GM21619 (cell line): ENCODE results near the gene MYOG.

ENCODE experiments used
- ATAC-seq: cut with Tn5 transposase; IDR thresholded peaks from one replicate; pipeline ENCODE4 v1.9.1; 2021; ENCODE audit not compliant: unreplicated experiment

The MYOG gene

GRCh38 chr1:203073469-203073868 is 12.3 kb downstream of the MYOG start:
- ATAC-seq: no peak

GRCh38 chr1:203072911-203073310 is 12.9 kb downstream of the MYOG start:
- no peak for ATAC-seq

DNA sequence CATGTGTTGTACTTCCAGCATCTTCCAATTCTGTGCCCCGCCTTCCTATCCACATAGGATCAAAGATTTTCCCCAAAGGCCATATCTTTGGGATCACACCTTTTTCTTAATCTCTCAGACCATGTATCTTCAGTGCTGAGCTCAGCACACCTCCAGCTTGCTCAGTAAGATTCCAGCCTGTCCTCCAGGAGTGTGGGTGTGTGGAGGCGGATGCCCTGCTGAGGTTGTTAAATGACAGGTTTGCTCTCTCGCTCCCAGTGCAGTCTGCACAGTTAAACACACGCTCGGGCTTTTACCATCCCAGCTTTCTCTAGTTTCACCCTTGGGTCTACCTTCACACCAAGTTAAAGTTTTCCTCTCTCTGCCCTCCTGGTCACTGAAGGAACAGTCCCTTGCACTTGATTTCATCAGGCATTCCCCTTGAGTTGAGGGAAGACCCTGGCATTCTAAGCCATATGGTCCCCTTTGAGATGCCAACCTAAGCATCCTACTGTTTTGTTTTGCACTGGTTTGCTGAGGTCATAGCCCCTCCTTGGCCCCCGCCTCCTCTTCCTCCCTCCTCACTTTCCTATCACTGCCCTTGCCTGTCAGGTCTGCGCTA is 13.7 kb downstream of the MYOG start:
- ATAC-seq: no peak

DNA sequence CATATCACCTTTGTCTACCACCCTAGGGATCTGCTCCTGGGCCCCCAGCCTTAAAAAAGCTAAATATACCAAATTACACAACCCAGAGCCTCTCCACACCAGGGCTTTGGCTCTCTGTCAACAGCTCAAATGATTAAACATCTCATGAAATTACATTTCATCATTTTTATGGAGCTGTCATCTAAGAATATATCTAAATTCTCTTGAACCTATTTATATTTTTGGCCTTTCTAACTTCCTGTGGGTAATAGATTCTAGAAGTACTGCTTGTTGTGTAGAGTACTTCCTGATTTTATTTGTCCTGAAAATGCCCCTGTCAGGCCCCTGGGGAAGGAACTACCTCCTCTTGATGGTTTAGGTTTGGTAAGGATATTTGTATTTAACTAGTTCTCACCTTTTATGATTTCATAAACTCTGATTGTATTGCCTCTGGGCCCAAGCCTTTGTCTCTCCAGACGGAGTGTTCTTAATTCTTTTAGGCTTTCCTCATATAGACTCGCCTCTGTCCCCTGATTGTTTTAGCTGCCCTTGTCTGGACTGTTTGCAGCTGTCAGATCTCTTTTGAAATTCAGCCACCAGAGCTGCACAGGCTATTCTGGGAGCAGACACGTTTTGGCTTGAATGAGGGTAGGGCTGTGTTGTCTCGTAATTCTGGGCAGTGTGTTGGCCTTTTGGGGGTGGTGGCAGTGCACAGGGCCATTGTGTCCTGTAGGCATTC is 16.6 kb downstream of the MYOG start:
- no peak for ATAC-seq

GRCh38 chr1:203066965-203067364 is 18.8 kb downstream of the MYOG start:
- no peak for ATAC-seq

GRCh38 chr1:203065986-203066385 is 19.8 kb downstream of the MYOG start:
- no peak for ATAC-seq

DNA sequence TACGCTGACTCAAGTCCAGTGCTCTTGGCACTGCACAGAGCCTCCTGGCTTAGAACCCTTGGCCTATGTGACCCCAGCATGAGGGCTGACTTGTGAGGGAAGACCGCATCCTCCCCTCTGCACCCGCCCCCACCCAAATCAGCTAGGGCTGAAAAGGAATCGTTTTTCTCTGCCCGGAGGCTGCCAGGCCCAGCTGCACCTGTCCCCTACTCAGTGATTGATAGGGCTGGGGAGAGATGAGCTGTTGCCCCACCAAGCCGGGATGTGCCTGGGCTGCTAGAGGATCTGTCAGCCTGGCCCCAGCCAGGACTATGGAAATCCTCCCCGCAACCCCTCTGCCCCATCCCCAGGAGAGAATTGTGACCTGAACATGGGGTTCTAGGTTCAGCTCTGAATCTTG is 20.6 kb downstream of the MYOG start:
- ATAC-seq: no peak

GRCh38 chr1:203063287-203063686 is 22.5 kb downstream of the MYOG start:
- ATAC-seq: no peak

- ATAC-seq: no peak
Measured at GRCh38 chr1:203060115-203060514, 25.7 kb downstream of the MYOG start.

DNA sequence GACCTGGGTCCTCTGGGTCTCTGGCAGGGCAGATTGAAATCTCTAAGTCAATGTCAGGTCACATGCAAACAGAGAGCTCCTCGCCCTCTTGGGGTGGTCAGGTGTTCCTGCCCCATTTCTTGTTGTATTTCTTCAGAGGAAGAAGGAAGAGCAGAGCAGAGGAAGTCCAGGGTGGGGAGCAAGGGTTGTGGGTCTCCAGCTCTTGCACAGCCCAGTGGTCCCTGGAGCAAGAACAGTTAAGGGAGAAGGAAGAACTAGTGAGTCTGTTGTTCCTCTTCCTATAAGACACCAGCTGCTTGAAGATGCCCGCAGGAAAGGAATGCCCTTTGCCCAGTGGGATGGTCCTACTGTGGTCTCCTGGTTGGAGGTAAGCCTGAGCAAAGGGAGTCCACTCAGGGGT is 26.3 kb downstream of the MYOG start:
- ATAC-seq: no peak

DNA sequence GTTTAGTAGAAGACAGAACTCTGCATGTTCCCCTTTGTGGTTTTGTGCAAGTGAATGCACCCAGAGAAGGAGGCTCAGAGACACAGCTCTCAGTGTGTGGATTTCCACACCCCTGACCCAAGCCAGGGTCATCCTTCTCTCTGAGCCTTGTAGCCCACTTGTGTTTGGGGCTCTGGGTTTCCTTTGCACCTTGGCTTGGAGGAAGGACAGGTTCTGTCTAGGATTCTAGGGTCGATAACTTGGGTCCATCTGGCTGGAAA is 27.2 kb downstream of the MYOG start:
- ATAC-seq: no peak

- ATAC-seq: no peak
Measured at GRCh38 chr1:203057911-203058675, 27.7 kb downstream of the MYOG start.

DNA sequence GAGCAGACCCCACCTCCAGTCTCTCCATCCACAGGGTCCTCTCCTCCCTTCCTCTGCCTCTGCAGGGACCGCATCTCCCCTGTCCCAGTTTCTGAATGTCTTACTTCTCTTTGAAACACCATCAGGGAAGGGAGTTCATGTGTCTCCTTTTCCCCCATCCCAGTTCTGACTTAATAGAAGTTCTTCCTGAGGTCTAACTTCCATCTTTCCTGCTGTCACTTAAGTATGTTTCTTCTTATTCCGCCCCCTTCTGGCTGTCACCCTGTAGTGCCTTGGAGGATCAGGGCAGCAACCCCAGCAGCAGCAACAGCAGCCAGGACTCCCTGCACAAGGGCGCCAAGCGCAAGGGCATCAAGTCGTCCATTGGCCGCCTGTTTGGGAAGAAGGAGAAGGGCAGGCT is 29.3 kb downstream of the MYOG start:
- no peak for ATAC-seq

DNA sequence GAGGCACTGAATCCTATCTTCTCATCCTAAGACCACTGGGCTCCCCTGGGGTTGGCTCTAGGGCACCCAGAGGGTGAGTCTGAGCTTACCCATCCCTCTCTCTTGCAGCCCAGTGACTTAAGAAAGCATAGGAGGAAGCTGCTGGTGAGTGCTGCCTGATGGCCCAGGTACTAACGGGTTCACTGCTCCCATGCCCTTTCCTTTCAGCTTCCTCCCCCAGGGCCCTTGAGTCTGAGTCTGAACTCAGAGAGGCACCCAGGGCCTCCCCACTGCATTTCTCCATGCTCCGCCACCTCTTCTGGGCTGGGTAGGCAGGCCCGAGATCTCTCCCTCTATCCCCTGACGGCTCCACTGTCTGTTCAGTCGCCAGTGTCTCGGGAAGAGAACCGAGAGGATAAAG is 29.8 kb downstream of the MYOG start:
- no peak for ATAC-seq

DNA sequence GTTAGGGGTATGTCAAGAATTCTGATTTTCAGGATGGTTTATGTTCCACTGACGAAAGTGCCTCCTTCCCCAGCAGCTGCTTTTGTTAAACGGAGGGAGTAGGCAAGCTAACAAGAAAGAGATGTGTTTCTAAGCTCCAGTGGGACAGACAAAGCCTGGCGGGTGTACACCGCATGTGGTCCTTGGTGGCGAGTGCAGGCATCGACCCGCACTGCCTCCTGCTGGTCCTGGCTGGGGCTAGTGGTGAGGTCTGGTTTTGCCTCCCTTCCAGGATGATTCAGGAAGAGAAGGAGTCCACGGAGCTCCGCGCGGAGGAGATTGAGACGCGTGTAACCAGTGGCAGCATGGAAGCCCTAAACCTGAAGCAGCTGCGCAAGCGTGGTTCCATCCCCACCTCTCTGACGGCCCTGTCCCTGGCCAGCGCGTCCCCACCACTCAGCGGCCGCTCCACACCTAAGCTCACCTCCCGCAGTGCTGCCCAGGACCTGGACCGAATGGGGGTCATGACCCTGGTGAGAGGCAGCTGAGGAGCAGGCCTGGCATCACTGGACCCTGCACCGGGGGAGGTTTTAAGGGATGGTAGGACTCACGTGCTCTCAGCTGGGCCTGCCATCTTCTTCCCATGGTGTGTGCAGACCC is 30.5 kb downstream of the MYOG start:
- no peak for ATAC-seq

DNA sequence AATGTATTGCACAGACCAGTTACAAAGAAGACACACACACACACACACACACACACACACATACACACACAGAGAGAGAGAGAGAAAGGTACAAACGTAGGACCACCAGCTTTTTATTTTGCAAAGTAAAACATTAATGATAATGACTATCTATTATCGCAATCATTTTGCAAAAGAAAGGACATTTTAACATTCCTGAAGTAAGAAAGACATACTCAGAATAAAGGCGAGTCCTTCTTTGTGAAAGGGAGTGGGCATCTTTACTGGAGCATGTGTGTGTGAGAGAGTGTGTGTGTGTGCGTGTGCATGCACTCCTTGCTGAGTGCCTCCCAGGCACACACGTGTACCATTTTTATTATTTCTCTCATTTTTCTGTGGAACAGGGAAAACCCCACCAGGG is 31.2 kb downstream of the MYOG start:
- ATAC-seq: no peak

GRCh38 chr1:203054184-203054583 is 31.6 kb downstream of the MYOG start:
- no peak for ATAC-seq

- no peak for ATAC-seq
Measured at GRCh38 chr1:203052601-203053000, 33.2 kb downstream of the MYOG start.

DNA sequence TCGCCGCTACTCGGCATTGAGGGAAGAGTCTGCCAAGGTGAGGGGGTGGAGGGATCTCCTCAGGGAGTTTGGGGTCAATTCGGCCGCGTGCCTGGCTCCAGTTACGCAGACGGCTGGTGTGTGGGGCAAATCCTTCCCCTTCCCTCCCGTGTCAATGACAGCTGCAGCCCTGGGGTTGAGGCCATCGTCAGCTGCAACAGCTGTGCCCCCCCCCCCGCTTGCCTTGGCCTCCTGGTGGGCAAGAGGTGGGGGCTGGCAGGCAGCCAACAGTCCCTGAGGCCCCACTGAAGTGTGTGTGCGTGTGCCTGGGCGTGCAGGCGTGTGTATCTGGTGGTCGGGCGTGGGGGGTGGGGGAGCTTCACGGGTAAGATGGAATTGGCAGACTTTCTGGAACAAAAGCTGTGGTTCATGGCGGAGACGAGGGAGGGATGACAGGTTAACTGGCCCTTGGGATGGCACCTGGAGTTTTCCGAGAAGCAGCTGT is 33.9 kb downstream of the MYOG start:
- no peak for ATAC-seq

DNA sequence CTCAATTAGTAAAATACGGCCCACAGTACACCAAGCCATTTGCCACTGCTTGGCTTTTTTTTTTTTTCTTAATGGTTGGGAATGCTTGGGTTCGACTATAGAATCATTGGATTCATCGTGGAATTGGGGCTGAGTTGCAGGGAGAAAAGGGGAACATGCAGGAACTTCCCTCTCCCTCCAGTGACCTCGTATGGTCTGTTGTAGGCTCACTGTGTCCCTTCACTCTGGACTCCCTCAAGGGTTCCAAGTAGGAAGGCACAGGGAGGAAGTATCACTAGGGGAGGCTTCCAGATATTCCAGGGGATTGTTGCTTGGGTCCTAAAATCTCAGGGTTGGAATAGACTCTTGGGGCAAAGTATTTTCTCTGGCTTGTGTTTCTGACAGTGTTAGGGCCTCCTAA is 35.0 kb downstream of the MYOG start:
- ATAC-seq: no peak

- no peak for ATAC-seq
Measured at GRCh38 chr1:203049576-203050180, 36.1 kb downstream of the MYOG start.

- ATAC-seq: no peak
Measured at GRCh38 chr1:203049077-203049476, 36.7 kb downstream of the MYOG start.
